IMR-90 (cell line): ENCODE results near the gene METTL2B. TPM values are rescaled to one million over a fixed set of nuclear protein-coding genes. Genes with fewer than 3 reads are reported as not detected.

Experiments used
- ATAC-seq: fragments of 200-7000 bp; cut with Tn5 transposase; 2 replicates; pipeline ENCODE4 v1.9.1; 2020; ENCODE audit warnings: low read depth, mild to moderate bottlenecking, moderate library complexity
- BruUV-seq: library from RNA; stranded (reverse); fragments of 400-500 nt; replicated peaks from 2 replicates; lab custom pipeline; 2021; lab: Mats Ljungman, UMichigan
- CTCF ChIA-PET: fragments of 300-600 bp; formaldehyde crosslinking; extraction: SDS; loops from one replicate; lab custom pipeline; 2021; ENCODE audit warnings: antibody characterized with exemption; lab: Yijun Ruan, JAX
- POLR2A ChIA-PET: fragments of 300-600 bp; sonication (Branson Sonifier 250); formaldehyde crosslinking; loops from one replicate; lab custom pipeline; 2022; ENCODE audit warnings: antibody characterized with exemption; ENCODE audit not compliant: unreplicated experiment; lab: Charles Lee
- DNase-seq: peaks from one replicate; pipeline ENCODE4 v3.0.0; 2013
- H2AFZ ChIP-seq: replicated peaks from 2 replicates; pipeline ENCODE3; 2013; ENCODE audit warnings: low read length, mild to moderate bottlenecking; ENCODE audit not compliant: poor library complexity
- H2AK5ac ChIP-seq: 2 replicates; pipeline ENCODE4 v1.6.1; 2013; ENCODE audit warnings: low read depth, low read length, inconsistent platforms
- H2AK9ac ChIP-seq: replicated peaks from 2 replicates; pipeline ENCODE3; 2013; ENCODE audit warnings: mild to moderate bottlenecking, low read depth, low read length, moderate library complexity; ENCODE audit not compliant: poor library complexity
- H2BK120ac ChIP-seq: 2 replicates; pipeline ENCODE4 v1.6.1; 2013; ENCODE audit warnings: low read depth, low read length, inconsistent platforms
- H2BK15ac ChIP-seq: 3 replicates; pipeline ENCODE4 v1.6.1; 2013; ENCODE audit warnings: low read depth, low read length, inconsistent platforms
- H2BK20ac ChIP-seq: 2 replicates; pipeline ENCODE4 v1.6.1; 2013; ENCODE audit warnings: low read depth, mild to moderate bottlenecking, inconsistent platforms, low read length, moderate library complexity
- H2BK5ac ChIP-seq: 2 replicates; pipeline ENCODE4 v1.6.1; 2013; ENCODE audit warnings: mild to moderate bottlenecking, low read depth, low read length, inconsistent platforms; ENCODE audit not compliant: poor library complexity, severe bottlenecking
- H3K14ac ChIP-seq: replicated peaks from 2 replicates; pipeline ENCODE4 v1.6.1; 2013; ENCODE audit warnings: low read depth, low read length, inconsistent platforms
- H3K18ac ChIP-seq: 2 replicates; pipeline ENCODE4 v1.6.1; 2013; ENCODE audit warnings: low read depth, low read length, control low read depth
- H3K23ac ChIP-seq: 2 replicates; pipeline ENCODE4 v1.6.1; 2013; ENCODE audit warnings: low read depth, low read length, inconsistent platforms
- H3K27ac ChIP-seq: 2 replicates; pipeline ENCODE4 v1.5.1; 2013; ENCODE audit warnings: mild to moderate bottlenecking, control low read depth, low read length; ENCODE audit not compliant: insufficient read depth
- H3K27me3 ChIP-seq: 2 replicates; pipeline ENCODE4 v1.6.1; 2013; ENCODE audit warnings: low read length; ENCODE audit not compliant: control insufficient read depth, insufficient read depth
- H3K36me3 ChIP-seq: 2 replicates; pipeline ENCODE4 v1.6.1; 2013; ENCODE audit warnings: low read length, mixed read lengths; ENCODE audit not compliant: control insufficient read depth, insufficient read depth
- H3K4ac ChIP-seq: 2 replicates; pipeline ENCODE4 v1.6.1; 2013; ENCODE audit warnings: low read depth, low read length, inconsistent platforms
- H3K4me1 ChIP-seq: 2 replicates; pipeline ENCODE4 v1.6.1; 2013; ENCODE audit warnings: low read length, mixed read lengths; ENCODE audit not compliant: control insufficient read depth, insufficient read depth
- H3K4me2 ChIP-seq: 2 replicates; pipeline ENCODE4 v1.6.1; 2013; ENCODE audit warnings: low read depth, mild to moderate bottlenecking, control low read depth, low read length, moderate library complexity
- H3K4me3 ChIP-seq: 2 replicates; pipeline ENCODE4 v1.5.1; 2013; ENCODE audit warnings: low read depth, mild to moderate bottlenecking, control low read depth, low read length, moderate library complexity; ENCODE audit not compliant: insufficient read depth
- H3K56ac ChIP-seq: 2 replicates; pipeline ENCODE4 v1.6.1; 2013; ENCODE audit warnings: low read length, inconsistent platforms; ENCODE audit not compliant: insufficient read depth; ENCODE audit errors: extremely low read depth
- H3K79me1 ChIP-seq, 2 experiments: 2 replicates each; pipeline ENCODE4 v1.6.1; 2013; ENCODE audit warnings: low read length in 2 of 2, inconsistent platforms in 1 of 2, low read depth in 1 of 2
- H3K9ac ChIP-seq: 2 replicates; pipeline ENCODE4 v1.6.1; 2013; ENCODE audit warnings: low read depth, low read length, control low read depth
- H3K9me1 ChIP-seq: 2 replicates; pipeline ENCODE4 v1.6.1; 2013; ENCODE audit warnings: low read length, inconsistent platforms; ENCODE audit not compliant: insufficient read depth
- H3K9me3 ChIP-seq: 2 replicates; pipeline ENCODE4 v1.6.1; 2013; ENCODE audit warnings: low read length; ENCODE audit not compliant: control insufficient read depth, insufficient read depth
- H4K20me1 ChIP-seq: 2 replicates; pipeline ENCODE4 v1.6.1; 2013; ENCODE audit warnings: low read length, inconsistent platforms; ENCODE audit not compliant: insufficient read depth
- H4K5ac ChIP-seq: 2 replicates; pipeline ENCODE4 v1.6.1; 2013; ENCODE audit warnings: mild to moderate bottlenecking, low read depth, low read length, control low read depth
- H4K8ac ChIP-seq, 2 experiments: 2 replicates each; pipeline ENCODE4 v1.6.1; 2013; ENCODE audit warnings: low read depth in 2 of 2, low read length in 2 of 2, control low read depth in 1 of 2, inconsistent platforms in 1 of 2
- H4K91ac ChIP-seq: 2 replicates; pipeline ENCODE4 v1.6.1; 2013; ENCODE audit warnings: low read depth, low read length, inconsistent platforms; ENCODE audit not compliant: insufficient read depth
- CEBPB ChIP-seq: IDR thresholded peaks from 2 replicates; pipeline ENCODE4 v1.6.1; 2012; ENCODE audit warnings: low read depth, low read length, improper control_type of control experiment
- CHD1 ChIP-seq: IDR thresholded peaks from 2 replicates; pipeline ENCODE4 v1.6.1; 2012; ENCODE audit warnings: low read depth, low read length, improper control_type of control experiment
- MAZ ChIP-seq: IDR thresholded peaks from 2 replicates; pipeline ENCODE4 v1.6.1; 2012; ENCODE audit warnings: low read depth, mild to moderate bottlenecking, low read length, improper control_type of control experiment, moderate library complexity, borderline replicate concordance
- NFE2L2 ChIP-seq: fragments of 150-350 bp; IDR thresholded peaks from 2 replicates; pipeline ENCODE4 v1.6.1; 2016; ENCODE audit warnings: low read depth, mild to moderate bottlenecking, low read length
- POLR2A ChIP-seq: IDR thresholded peaks from 2 replicates; pipeline ENCODE4 v1.6.1; 2012; ENCODE audit warnings: mild to moderate bottlenecking, low read depth, low read length
- RCOR1 ChIP-seq: IDR thresholded peaks from 2 replicates; pipeline ENCODE4 v1.6.1; 2012; ENCODE audit warnings: mild to moderate bottlenecking, low read length, improper control_type of control experiment; ENCODE audit not compliant: insufficient replicate concordance
- WGBS, 2 experiments: methylation state at CpG; one replicate each; pipeline versions ENCODE4 v1.1.5 to v1.1.7; 2013; ENCODE audit warnings: missing lambda C conversion rate in 2 of 2; ENCODE audit not compliant: insufficient read length in 1 of 2; ENCODE audit errors: extremely low coverage in 2 of 2; 5-methylcytosine and 5-hydroxymethylcytosine counted together
- dilution Hi-C: fragments of 300-500 bp; cut with HindIII; formaldehyde crosslinking; loops from one replicate; pipeline ENCODE4 v1.14.3; 2018; ENCODE audit warnings: low sequenced_read_pairs; ENCODE audit not compliant: unreplicated experiment
- in situ Hi-C: fragments of 300-500 bp; cut with MboI; formaldehyde crosslinking; loops from 3 replicates; pipeline ENCODE4 v1.14.3; 2019; ENCODE audit warnings: low sequenced_read_pairs, inconsistent platforms, mixed read lengths
- intact Hi-C: fragments of 100-400 bp; cut with micrococcal nuclease; formaldehyde crosslinking; loops from 2 replicates; pipeline ENCODE4 v1.10.0; 2022
- polyA plus RNA-seq, 3 experiments: library from polyadenylated mRNA; depleted of rRNA; stranded (reverse); fragments of >200 nt; gene quantifications; 2 replicates each; pipeline ENCODE4 v1.2.3, GENCODE V29; 2012; ENCODE audit warnings: low replicate concordance in 1 of 3
- total RNA-seq: library from RNA; depleted of rRNA; stranded (reverse); fragments of >200 nt; gene quantifications from 2 replicates; pipeline ENCODE4 v1.2.3, GENCODE V29; 2012
- TF ChIP-seq, protein P1 (sequence below): fragments of 150-350 bp; IDR thresholded peaks from 2 replicates; pipeline ENCODE4 v1.6.1; 2017; ENCODE audit warnings: mild to moderate bottlenecking, antibody characterized with exemption, low read length, low read depth
- TF ChIP-seq, protein P2 (sequence below): conservative IDR thresholded peaks from 2 replicates; pipeline ENCODE4 v1.5.1; 2012; ENCODE audit warnings: mild to moderate bottlenecking, low read depth, low read length, improper control_type of control experiment
- TF ChIP-seq, protein P3 (sequence below): fragments of 150-350 bp; IDR thresholded peaks from 2 replicates; pipeline ENCODE4 v1.6.1; 2016; ENCODE audit warnings: low read depth, mild to moderate bottlenecking, low read length, moderate library complexity, borderline replicate concordance

The METTL2B gene
- total and polyA plus RNA-seq, 2 of the 4 experiments (the other 2 are of a cell fraction) = 18.0 to 34.2 TPM

DNA sequence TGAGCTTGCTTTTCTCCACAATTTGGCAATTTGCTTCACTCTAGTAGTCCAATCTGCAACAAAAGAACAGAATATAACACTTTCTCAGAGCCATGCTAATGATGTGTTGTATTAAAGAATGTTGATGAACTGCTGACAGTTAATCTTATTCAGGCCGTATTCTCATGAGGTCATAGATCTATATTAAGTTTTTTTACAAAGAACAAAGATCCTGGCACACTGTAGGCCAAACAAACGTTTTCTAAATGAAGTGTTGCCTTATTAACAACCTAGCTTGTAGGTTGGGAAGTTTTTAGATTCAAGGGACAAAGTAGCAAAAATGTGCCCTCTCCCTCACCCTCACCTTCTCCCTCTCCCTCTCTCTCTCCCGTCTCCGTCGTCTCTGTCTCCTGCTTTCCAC, 14.1 kb upstream of the METTL2B start:
- Histone ChIP-seq H2BK20ac (no peak overlapping the region), H4K5ac (no peak overlapping the region), H3K79me1 (peaks cover 7 to 25% of the 10 kb centered on the region in 2 experiments; a peak in 3 of 4 replicates), H3K4ac (no peak overlapping the region), H2AFZ (no peak overlapping the region), H3K23ac (no peak overlapping the region), H4K91ac (no peak overlapping the region), H3K27ac (no peak overlapping the region), H4K8ac (no peak overlapping the region; a peak in 1 of 4 replicates), H3K14ac (no peak overlapping the region), H2BK15ac (no peak overlapping the region), H2AK5ac (no peak overlapping the region), H3K18ac (no peak overlapping the region), H3K36me3 (peaks cover 8% of the 10 kb centered on the region), H3K27me3 (no peaks in the 10 kb centered on the region), H2BK120ac (no peak overlapping the region), H2BK5ac (no peak overlapping the region), H3K4me3 (no peak overlapping the region), H3K4me2 (no peak overlapping the region), H3K4me1 (no peaks in the 10 kb centered on the region), H3K9me3 (no peaks in the 10 kb centered on the region), H4K20me1 (peaks cover 19% of the 10 kb centered on the region), H3K9me1 (no peaks in the 10 kb centered on the region), H3K9ac (no peak overlapping the region), H2AK9ac (no peak overlapping the region), H3K56ac (no peak overlapping the region)
- ATAC-seq = no peak
- no peak for DNase-seq
- dilution Hi-C loops (no loop called here), intact Hi-C loops (no loop called here), in situ Hi-C loops (loop anchor here (5.0 to 25.0 kb wide), 2 partner anchors 35 to 425 kb away; no protein-coding TSS in a partner anchor)
- TF ChIP-seq CEBPB (no peak), RCOR1 (no peak), POLR2A (no peak), MAZ (no peak), NFE2L2 (no peak), CHD1 (no peak)
- TF ChIP-seq, protein P1, sequence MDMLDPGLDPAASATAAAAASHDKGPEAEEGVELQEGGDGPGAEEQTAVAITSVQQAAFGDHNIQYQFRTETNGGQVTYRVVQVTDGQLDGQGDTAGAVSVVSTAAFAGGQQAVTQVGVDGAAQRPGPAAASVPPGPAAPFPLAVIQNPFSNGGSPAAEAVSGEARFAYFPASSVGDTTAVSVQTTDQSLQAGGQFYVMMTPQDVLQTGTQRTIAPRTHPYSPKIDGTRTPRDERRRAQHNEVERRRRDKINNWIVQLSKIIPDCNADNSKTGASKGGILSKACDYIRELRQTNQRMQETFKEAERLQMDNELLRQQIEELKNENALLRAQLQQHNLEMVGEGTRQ = no peak
- TF ChIP-seq, protein P2, sequence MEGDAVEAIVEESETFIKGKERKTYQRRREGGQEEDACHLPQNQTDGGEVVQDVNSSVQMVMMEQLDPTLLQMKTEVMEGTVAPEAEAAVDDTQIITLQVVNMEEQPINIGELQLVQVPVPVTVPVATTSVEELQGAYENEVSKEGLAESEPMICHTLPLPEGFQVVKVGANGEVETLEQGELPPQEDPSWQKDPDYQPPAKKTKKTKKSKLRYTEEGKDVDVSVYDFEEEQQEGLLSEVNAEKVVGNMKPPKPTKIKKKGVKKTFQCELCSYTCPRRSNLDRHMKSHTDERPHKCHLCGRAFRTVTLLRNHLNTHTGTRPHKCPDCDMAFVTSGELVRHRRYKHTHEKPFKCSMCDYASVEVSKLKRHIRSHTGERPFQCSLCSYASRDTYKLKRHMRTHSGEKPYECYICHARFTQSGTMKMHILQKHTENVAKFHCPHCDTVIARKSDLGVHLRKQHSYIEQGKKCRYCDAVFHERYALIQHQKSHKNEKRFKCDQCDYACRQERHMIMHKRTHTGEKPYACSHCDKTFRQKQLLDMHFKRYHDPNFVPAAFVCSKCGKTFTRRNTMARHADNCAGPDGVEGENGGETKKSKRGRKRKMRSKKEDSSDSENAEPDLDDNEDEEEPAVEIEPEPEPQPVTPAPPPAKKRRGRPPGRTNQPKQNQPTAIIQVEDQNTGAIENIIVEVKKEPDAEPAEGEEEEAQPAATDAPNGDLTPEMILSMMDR = no peak
- TF ChIP-seq, protein P3, sequence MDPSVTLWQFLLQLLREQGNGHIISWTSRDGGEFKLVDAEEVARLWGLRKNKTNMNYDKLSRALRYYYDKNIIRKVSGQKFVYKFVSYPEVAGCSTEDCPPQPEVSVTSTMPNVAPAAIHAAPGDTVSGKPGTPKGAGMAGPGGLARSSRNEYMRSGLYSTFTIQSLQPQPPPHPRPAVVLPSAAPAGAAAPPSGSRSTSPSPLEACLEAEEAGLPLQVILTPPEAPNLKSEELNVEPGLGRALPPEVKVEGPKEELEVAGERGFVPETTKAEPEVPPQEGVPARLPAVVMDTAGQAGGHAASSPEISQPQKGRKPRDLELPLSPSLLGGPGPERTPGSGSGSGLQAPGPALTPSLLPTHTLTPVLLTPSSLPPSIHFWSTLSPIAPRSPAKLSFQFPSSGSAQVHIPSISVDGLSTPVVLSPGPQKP = no peak
- POLR2A ChIA-PET = no interaction called here
- no TSS peak for BruUV-seq
- CTCF ChIA-PET = interaction anchor here (4.2 kb wide), 1 partner anchor 36 kb away, joined by 71 read pairs; no protein-coding TSS in a partner anchor
- WGBS, 2 experiments = no CpG with 5 or more reads among the region's 5 CpGs
